Lung (tissue), 12 donors: ENCODE results near the gene FOXP1. TPM values are rescaled to one million over a fixed set of nuclear protein-coding genes. Genes with fewer than 3 reads are reported as not detected.

Source experiments
- ATAC-seq: fragments of 200-7000 bp; cut with Tn5 transposase; one replicate; pipeline ENCODE4 v1.9.1; 2020; ENCODE audit warnings: moderate number of reproducible peaks; ENCODE audit not compliant: insufficient read depth, low FRiP score
- DNase-seq, 3 donors: peaks; one replicate each; pipeline ENCODE4 v3.0.0-alpha.2; 2013 to 2017
- H3K27ac ChIP-seq, 2 donors: one replicate each; pipeline ENCODE4 v1.5.1; 2013; ENCODE audit warnings: mild to moderate bottlenecking in 2 of 2, moderate library complexity in 2 of 2, control low read depth in 1 of 2, inconsistent platforms in 1 of 2, low read depth in 1 of 2, low read length in 1 of 2
- H3K27me3 ChIP-seq, 3 donors: one replicate each; pipeline ENCODE4 v1.5.1; 2013; ENCODE audit warnings: low read length in 2 of 3; ENCODE audit not compliant: control insufficient read depth in 3 of 3, insufficient read depth in 3 of 3
- H3K36me3 ChIP-seq, 4 donors: one replicate each; pipeline ENCODE4 v1.5.1; 2013; ENCODE audit warnings: low read length in 4 of 4, mild to moderate bottlenecking in 1 of 4, moderate library complexity in 1 of 4; ENCODE audit not compliant: control insufficient read depth in 4 of 4, insufficient read depth in 4 of 4
- H3K4me1 ChIP-seq, 5 donors: one replicate each; pipeline ENCODE4 v1.5.1; 2013; ENCODE audit warnings: low read length in 5 of 5, mild to moderate bottlenecking in 2 of 5, moderate library complexity in 1 of 5; ENCODE audit not compliant: control insufficient read depth in 5 of 5, insufficient read depth in 5 of 5
- H3K4me3 ChIP-seq: one replicate; pipeline ENCODE4 v1.5.1; 2013; ENCODE audit warnings: mild to moderate bottlenecking, control low read depth, moderate library complexity
- H3K9ac ChIP-seq, 2 donors: one replicate each; pipeline ENCODE4 v1.5.1; 2013; ENCODE audit warnings: low read length in 2 of 2, control low read depth in 1 of 2; ENCODE audit not compliant: insufficient read depth in 1 of 2
- H3K9me3 ChIP-seq, 4 donors: one replicate each; pipeline ENCODE4 v1.5.1; 2013; ENCODE audit warnings: low read length in 3 of 4, mild to moderate bottlenecking in 1 of 4, moderate library complexity in 1 of 4; ENCODE audit not compliant: control insufficient read depth in 4 of 4, insufficient read depth in 3 of 4
- CTCF ChIP-seq: IDR thresholded peaks from 2 replicates; pipeline ENCODE4 v1.5.1; 2012; ENCODE audit warnings: mild to moderate bottlenecking; ENCODE audit errors: control extremely low read depth, extremely low read depth
- WGBS, 2 donors: extraction: QIAGEN DNeasy Blood & Tissue Kit; methylation state at CpG; one replicate each; pipeline ENCODE4 v1.1.7; 2013; 5-methylcytosine and 5-hydroxymethylcytosine counted together
- polyA plus RNA-seq, 2 donors: library from polyadenylated mRNA; stranded (reverse); fragments of 200-250 nt; gene quantifications; one replicate each; pipeline ENCODE4 v1.2.1, GENCODE V29; 2013
- total RNA-seq, 2 donors: library from RNA; depleted of rRNA in 1 of 2; stranded (reverse); fragments of >200 nt in 1 of 2; gene quantifications; one replicate each; pipeline ENCODE4 v1.2.1, GENCODE V29; 2014 to 2021
- donor health status: control.
- donor health status: control.
- donor health status: Bipolar disorder and iron deficiency.
- donor health status: healthy.
- donor health status: DM: yes; HTN: yes; CAD: no.

The FOXP1 gene
- total and polyA plus RNA-seq, 4 donors, result 13.8 to 287 (median 73.9) TPM

- no peak for DNase-seq
These were observed 65.4 kb downstream of the FOXP1 start for GRCh38 chr3:71518089-71518488.

GRCh38 chr3:71517271-71517791 is 66.2 kb downstream of the FOXP1 start:
- Histone ChIP-seq H3K4me1 (peaks cover 3 to 12% (median 7%) of the 10 kb centered on the region in 5 donors), H3K36me3 (no peaks in the 10 kb centered on the region), H3K9me3 (no peaks in the 10 kb centered on the region), H3K4me3 (no peak overlapping the region), H3K27ac (no peak overlapping the region), H3K27me3 (no peaks in the 10 kb centered on the region), H3K9ac (no peak overlapping the region)
- no peak for TF ChIP-seq CTCF
- 69 to 85% methylated on average over 3 of the region's 3 CpGs for WGBS, 2 donors
- DNase-seq (no peak), ATAC-seq (no peak)

More at GRCh38 chr3:71518089-71518488, 65.4 kb downstream of the FOXP1 start:
- H3K27me3 ChIP-seq, result no peaks in the 10 kb centered on the region
- H3K9me3 ChIP-seq, result no peaks in the 10 kb centered on the region
- no peaks in the 10 kb centered on the region for H3K36me3 ChIP-seq
- no peak overlapping the region for H3K4me3 ChIP-seq
- peaks cover 6 to 12% (median 7%) of the 10 kb centered on the region in 5 donors for H3K4me1 ChIP-seq
- no peak overlapping the region for H3K27ac ChIP-seq
- ATAC-seq, result no peak
- no peak for TF ChIP-seq CTCF
- no peak overlapping the region for H3K9ac ChIP-seq

GRCh38 chr3:71515636-71516365 is 67.7 kb downstream of the FOXP1 start:
- no peak overlapping the region for H3K9ac ChIP-seq
- no peak for TF ChIP-seq CTCF
- H3K9me3 ChIP-seq, result no peaks in the 10 kb centered on the region
- 32 to 38% methylated on average over 11 of the region's 11 CpGs for WGBS, 2 donors
- H3K27me3 ChIP-seq, result no peaks in the 10 kb centered on the region
- ATAC-seq, result peak; percentile 37
- peak in 1 of 3 donors; percentile 41 for DNase-seq
- H3K4me3 ChIP-seq, result no peak overlapping the region
- H3K36me3 ChIP-seq, result no peaks in the 10 kb centered on the region
- H3K4me1 ChIP-seq, result peaks cover 0 to 17% (median 7%) of the 10 kb centered on the region in 5 donors
- no peak overlapping the region for H3K27ac ChIP-seq
